Keratinocyte (primary cell): Measurements from ENCODE around the gene PDE10A. TPM values are rescaled to one million over a fixed set of nuclear protein-coding genes. Genes with fewer than 3 reads are reported as not detected.

ENCODE experiments used
- DNase-seq: peaks from one replicate; pipeline ENCODE4 v3.0.0-alpha.2; 2011; ENCODE audit warnings: low read depth, missing footprints, low spot score
- FAIRE-seq: peaks from 2 replicates; lab custom pipeline; 2011; peaks lifted over from hg19 to GRCh38; lab: Jason Lieb, UNC
- H2AFZ ChIP-seq: 2 replicates; pipeline ENCODE4 v1.6.0; 2012; ENCODE audit warnings: low read length, control low read depth, inconsistent platforms; ENCODE audit not compliant: control insufficient read depth
- H3K27ac ChIP-seq: 2 replicates; pipeline ENCODE4 v1.5.1; 2011; ENCODE audit warnings: low read length; ENCODE audit not compliant: control insufficient read depth, insufficient read depth
- H3K27me3 ChIP-seq: 3 replicates; pipeline ENCODE4 v1.6.0; 2011; ENCODE audit warnings: low read length; ENCODE audit not compliant: control insufficient read depth, insufficient read depth; ENCODE audit errors: extremely low read depth
- H3K36me3 ChIP-seq, 2 experiments: 2 replicates in 1 of 2; 3 replicates in 1 of 2; pipeline ENCODE4 v1.5.1; 2011; ENCODE audit warnings: low read length in 2 of 2, mild to moderate bottlenecking in 1 of 2; ENCODE audit not compliant: control insufficient read depth in 2 of 2, insufficient read depth in 2 of 2; ENCODE audit errors: extremely low read depth in 1 of 2
- H3K4me1 ChIP-seq: 3 replicates; pipeline ENCODE4 v1.5.1; 2011; ENCODE audit warnings: low read length; ENCODE audit not compliant: control insufficient read depth, insufficient read depth; ENCODE audit errors: extremely low read depth
- H3K4me2 ChIP-seq: 3 replicates; pipeline ENCODE4 v1.6.0; 2011; ENCODE audit warnings: low read depth, low read length; ENCODE audit not compliant: control insufficient read depth, insufficient read depth; ENCODE audit errors: extremely low read depth
- H3K4me3 ChIP-seq, 3 experiments: fragments of 200-600 bp in 1 of 3; sonication (generic) in 1 of 3; 2 replicates in 2 of 3; 3 replicates in 1 of 3; pipeline ENCODE4 v1.5.1; 2011 to 2016; ENCODE audit warnings: low read length in 3 of 3, mild to moderate bottlenecking in 3 of 3, control low read depth in 2 of 3, inconsistent platforms in 1 of 3, low read depth in 1 of 3, mixed read lengths in 1 of 3, mixed run types in 1 of 3, moderate library complexity in 1 of 3; ENCODE audit not compliant: control insufficient read depth in 2 of 3, insufficient read depth in 2 of 3; ENCODE audit errors: extremely low read depth in 1 of 3
- H3K79me2 ChIP-seq: 2 replicates; pipeline ENCODE4 v1.6.0; 2012; ENCODE audit warnings: low read length; ENCODE audit not compliant: control insufficient read depth, insufficient read depth
- H3K9ac ChIP-seq: 3 replicates; pipeline ENCODE4 v1.6.0; 2011; ENCODE audit warnings: low read length; ENCODE audit not compliant: control insufficient read depth, insufficient read depth; ENCODE audit errors: extremely low read depth
- H3K9me1 ChIP-seq: 3 replicates; pipeline ENCODE4 v1.6.0; 2011; ENCODE audit warnings: low read length; ENCODE audit not compliant: control insufficient read depth, insufficient read depth; ENCODE audit errors: extremely low read depth
- H3K9me3 ChIP-seq: 2 replicates; pipeline ENCODE4 v1.5.1; 2012; ENCODE audit warnings: low read depth, low read length; ENCODE audit not compliant: control insufficient read depth
- H4K20me1 ChIP-seq: 3 replicates; pipeline ENCODE4 v1.6.0; 2011; ENCODE audit warnings: low read length; ENCODE audit not compliant: control insufficient read depth, insufficient read depth; ENCODE audit errors: extremely low read depth
- CTCF ChIP-seq, 3 experiments: IDR thresholded peaks in 1 of 3; conservative IDR thresholded peaks in 1 of 3; optimal IDR thresholded peaks in 1 of 3; 2 replicates in 2 of 3; 3 replicates in 1 of 3; pipeline versions ENCODE3 to v1.5.1; 2011; ENCODE audit warnings: low read length in 3 of 3, mild to moderate bottlenecking in 3 of 3, moderate library complexity in 2 of 3, control low read depth in 1 of 3, inconsistent platforms in 1 of 3; ENCODE audit not compliant: insufficient read depth in 2 of 3; ENCODE audit errors: extremely low read depth in 1 of 3
- EZH2 ChIP-seq: IDR thresholded peaks from one replicate; pipeline ENCODE4 v1.6.1; 2012; ENCODE audit warnings: inconsistent platforms, mild to moderate bottlenecking, low read length, moderate library complexity
- dilution Hi-C: fragments of 300-500 bp; cut with MboI; formaldehyde crosslinking; loops from one replicate; pipeline ENCODE4 v1.7.0; 2020; ENCODE audit warnings: low sequenced_read_pairs; ENCODE audit not compliant: extremely low pct_ligation_motif_present
- polyA plus RNA-seq, 5 experiments: library from polyadenylated mRNA; depleted of rRNA in 3 of 5; stranded (reverse) in 3 of 5; stranded (forward) in 1 of 5; unstranded in 1 of 5; fragments of >200 nt; gene quantifications; 1 replicate in 1 of 5; 2 replicates in 3 of 5; 3 replicates in 1 of 5; pipeline versions ENCODE4 v1.2.1 to v1.2.3, GENCODE V29; 2011 to 2012; ENCODE audit warnings: missing spikeins in 2 of 5, low read depth in 1 of 5, low replicate concordance in 1 of 5

PDE10A gene
- polyA plus RNA-seq, 1 donor (not counting 4 experiments of a cell fraction or from before 2014, with no cell fraction given): not detected

GRCh38 chr6:165616116-165616515 lies 46.9 kb downstream of the PDE10A start:
- no peak overlapping the region for H3K27ac ChIP-seq
- no peak for DNase-seq
- dilution Hi-C loops: no loop called here
- no peaks in the 10 kb centered on the region for H4K20me1 ChIP-seq
- no peak overlapping the region for H2AFZ ChIP-seq
- H3K36me3 ChIP-seq: no peaks in the 10 kb centered on the region
- no peak for TF ChIP-seq CTCF (optimal IDR thresholded peaks at IDR 0.05 in 1 of 3, IDR thresholded peaks at IDR 0.05 in 1 of 3, conservative IDR thresholded peaks at IDR 0.05 in 1 of 3; ENCODE audit: extremely low read depth in 1 of 3, insufficient read depth in 2 of 3, low read length in 3 of 3)
- H3K4me1 ChIP-seq: no peaks in the 10 kb centered on the region
- H3K9me3 ChIP-seq: peaks cover 1% of the 10 kb centered on the region
- H3K4me3 ChIP-seq: no peak overlapping the region
- FAIRE-seq: no peak
- H3K27me3 ChIP-seq: no peaks in the 10 kb centered on the region
- H3K4me2 ChIP-seq: no peak overlapping the region
- H3K79me2 ChIP-seq: no peaks in the 10 kb centered on the region
- H3K9ac ChIP-seq: no peak overlapping the region
- H3K9me1 ChIP-seq: no peaks in the 10 kb centered on the region

- peaks cover 1% of the 10 kb centered on the region for H3K9me3 ChIP-seq
- H3K27me3 ChIP-seq: no peaks in the 10 kb centered on the region
- H3K4me2 ChIP-seq: no peak overlapping the region
- H3K79me2 ChIP-seq: no peaks in the 10 kb centered on the region
- no peak overlapping the region for H3K9ac ChIP-seq
- H2AFZ ChIP-seq: no peak overlapping the region
- H3K27ac ChIP-seq: no peak overlapping the region
- DNase-seq: no peak
- no peak for FAIRE-seq
- TF ChIP-seq CTCF (optimal IDR thresholded peaks at IDR 0.05 in 1 of 3, IDR thresholded peaks at IDR 0.05 in 1 of 3, conservative IDR thresholded peaks at IDR 0.05 in 1 of 3; ENCODE audit: extremely low read depth in 1 of 3, insufficient read depth in 2 of 3, low read length in 3 of 3) (no peak), EZH2 (no peak)
- H4K20me1 ChIP-seq: no peaks in the 10 kb centered on the region
- no peaks in the 10 kb centered on the region for H3K4me1 ChIP-seq
- no peaks in the 10 kb centered on the region for H3K9me1 ChIP-seq
- dilution Hi-C loops: no loop called here
- no peak overlapping the region for H3K4me3 ChIP-seq
- H3K36me3 ChIP-seq: no peaks in the 10 kb centered on the region
Measured at GRCh38 chr6:165615636-165616035, 47.4 kb downstream of the PDE10A start.
